GM19351 (cell line): ENCODE results near the gene NCAPH2.
A peak's percentile ranks its signal among the peaks of the same experiment; 100 is the strongest.

Source experiments
- ATAC-seq: cut with Tn5 transposase; IDR thresholded peaks from one replicate; pipeline ENCODE4 v1.9.1; 2021; ENCODE audit warnings: mild to moderate bottlenecking, moderate library complexity; ENCODE audit not compliant: unreplicated experiment

Gene NCAPH2

GRCh38 chr22:50473855-50474671 lies 34.0 kb upstream of the NCAPH2 start:
- no peak for ATAC-seq

- ATAC-seq, result peak; percentile 64
Measured at GRCh38 chr22:50474710-50475651, 33.0 kb upstream of the NCAPH2 start, which contains the start of gene SBF1. SBF1 (minus strand) TSS chr22:50475035; CDS start chr22:50474840, 195 bp downstream.

- no peak for ATAC-seq
Measured at GRCh38 chr22:50475652-50476002, 32.4 kb upstream of the NCAPH2 start.

- ATAC-seq, result no peak
Measured at GRCh38 chr22:50476868-50477267, 31.2 kb upstream of the NCAPH2 start.

- no peak for ATAC-seq
Measured at GRCh38 chr22:50477923-50478322, 30.1 kb upstream of the NCAPH2 start.

GRCh38 chr22:50479721-50480120 lies 28.3 kb upstream of the NCAPH2 start:
- no peak for ATAC-seq

- ATAC-seq, result no peak
Measured at GRCh38 chr22:50481045-50481439, 27.0 kb upstream of the NCAPH2 start.

- no peak for ATAC-seq
Measured at GRCh38 chr22:50481440-50482106, 26.5 kb upstream of the NCAPH2 start, which contains the start of gene ADM2. ADM2 (plus strand) TSS chr22:50481543; CDS start chr22:50481848, 305 bp downstream.

- no peak for ATAC-seq
Measured at GRCh38 chr22:50482107-50483074, 25.6 kb upstream of the NCAPH2 start.

- ATAC-seq, result no peak
Measured at GRCh38 chr22:50483106-50483505, 24.9 kb upstream of the NCAPH2 start.

GRCh38 chr22:50483556-50483955 lies 24.5 kb upstream of the NCAPH2 start:
- no peak for ATAC-seq

- no peak for ATAC-seq
Measured at GRCh38 chr22:50483977-50484853, 23.8 kb upstream of the NCAPH2 start.

- no peak for ATAC-seq
Measured at GRCh38 chr22:50485221-50486131, 22.5 kb upstream of the NCAPH2 start.

- ATAC-seq, result no peak
Measured at GRCh38 chr22:50486561-50487289, 21.3 kb upstream of the NCAPH2 start, which contains the start of gene MIOX. MIOX (plus strand) TSS chr22:50486859; CDS start chr22:50486898, 39 bp downstream.

GRCh38 chr22:50487290-50488005 lies 20.6 kb upstream of the NCAPH2 start:
- no peak for ATAC-seq

GRCh38 chr22:50488006-50488677 lies 19.9 kb upstream of the NCAPH2 start:
- ATAC-seq, result no peak
